Smooth muscle cell (in vitro differentiated cells): ENCODE data around the gene LIMCH1. TPM values are rescaled to one million over a fixed set of nuclear protein-coding genes. Genes with fewer than 3 reads are reported as not detected.

Experiments
- DNase-seq: peaks from one replicate; lab custom pipeline; 2025; ENCODE audit not compliant: unreplicated experiment; lab: John Stamatoyannopoulos, UW
- H2AFZ ChIP-seq: fragments of 200-600 bp; sonication (generic); 2 replicates; pipeline ENCODE4 v1.6.0; 2016; ENCODE audit warnings: antibody characterized with exemption, low read depth, mild to moderate bottlenecking
- H3F3A ChIP-seq: fragments of 200-600 bp; sonication (generic); 2 replicates; pipeline ENCODE4 v1.6.0; 2017; ENCODE audit warnings: antibody characterized with exemption, low read depth
- H3K27ac ChIP-seq: fragments of 200-600 bp; sonication (generic); 2 replicates; pipeline ENCODE4 v1.5.1; 2016; ENCODE audit warnings: low read depth, mild to moderate bottlenecking
- H3K27me3 ChIP-seq: fragments of 200-600 bp; sonication (generic); 2 replicates; pipeline ENCODE4 v1.6.1; 2016; ENCODE audit warnings: low read depth, mild to moderate bottlenecking
- H3K36me3 ChIP-seq: fragments of 200-600 bp; sonication (generic); 2 replicates; pipeline ENCODE4 v1.5.1; 2016; ENCODE audit warnings: low read depth
- H3K4me1 ChIP-seq: fragments of 200-600 bp; sonication (generic); 2 replicates; pipeline ENCODE4 v1.5.1; 2016; ENCODE audit warnings: low read depth
- H3K4me2 ChIP-seq: fragments of 200-600 bp; sonication (generic); 2 replicates; pipeline ENCODE4 v1.6.0; 2016; ENCODE audit warnings: mild to moderate bottlenecking
- H3K4me3 ChIP-seq: fragments of 200-600 bp; sonication (generic); 2 replicates; pipeline ENCODE4 v1.5.1; 2016; ENCODE audit warnings: mild to moderate bottlenecking
- H3K79me2 ChIP-seq: fragments of 200-600 bp; sonication (generic); 2 replicates; pipeline ENCODE4 v1.6.0; 2016; ENCODE audit warnings: low read depth, mild to moderate bottlenecking
- H3K9ac ChIP-seq: fragments of 200-600 bp; sonication (generic); 2 replicates; pipeline ENCODE4 v1.6.0; 2016; ENCODE audit warnings: low read depth
- H3K9me3 ChIP-seq: fragments of 200-600 bp; sonication (generic); replicated peaks from 2 replicates; pipeline ENCODE4 v1.5.1; 2016; ENCODE audit warnings: low read depth
- H4K20me1 ChIP-seq: fragments of 200-600 bp; sonication (generic); 2 replicates; pipeline ENCODE4 v1.6.0; 2016; ENCODE audit warnings: low read depth
- WGBS: methylation state at CpG from one replicate; pipeline ENCODE4 v1.1.7; 2016; ENCODE audit warnings: low lambda C conversion rate; 5-methylcytosine and 5-hydroxymethylcytosine counted together
- polyA plus RNA-seq: library from polyadenylated mRNA; unstranded; fragments of >200 nt; fragmentation: Nextera tagmentation; extraction: Ambion mirVana; gene quantifications from 2 replicates; pipeline ENCODE4 v1.2.1, GENCODE V29; 2016
- total RNA-seq: library from RNA; depleted of rRNA; stranded (reverse); fragments of >200 nt; gene quantifications from 2 replicates; pipeline ENCODE4 v1.2.3, GENCODE V29; 2014
- TF ChIP-seq, protein P1 (sequence below): fragments of 200-600 bp; sonication (generic); IDR thresholded peaks from 2 replicates; pipeline ENCODE4 v1.5.1; 2017; ENCODE audit warnings: borderline replicate concordance, mild to moderate bottlenecking, antibody characterized with exemption; ENCODE audit not compliant: insufficient read depth, poor library complexity, severe bottlenecking

The LIMCH1 gene
- total and polyA plus RNA-seq, 2 experiments from 2014 or later, result 2.6 to 7.6 TPM

DNA sequence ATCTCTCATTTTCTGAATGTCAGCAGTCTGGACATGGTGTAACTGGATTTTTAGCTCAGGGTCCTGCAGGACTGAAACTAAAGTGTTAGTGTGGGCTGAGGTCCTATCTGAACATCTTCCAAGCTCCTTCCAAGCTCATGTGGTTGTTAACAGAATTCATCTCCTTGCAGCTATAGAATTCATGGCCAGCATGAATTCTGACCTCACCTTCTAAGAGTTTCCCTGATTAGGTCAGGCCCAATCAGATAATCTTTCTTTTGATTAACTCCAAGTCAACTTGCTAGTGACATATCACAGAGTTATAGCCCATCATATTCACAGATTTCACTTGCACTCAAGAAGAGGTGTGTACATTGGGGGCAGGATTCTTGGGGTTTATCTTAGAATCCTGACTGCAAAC is 59.5 kb downstream of the LIMCH1 start:
- H3K27me3 ChIP-seq, result peaks cover 5% of the 10 kb centered on the region
- peaks cover 9% of the 10 kb centered on the region for H3K4me1 ChIP-seq
- H2AFZ ChIP-seq, result no peak overlapping the region
- H3F3A ChIP-seq, result no peaks in the 10 kb centered on the region
- no peak overlapping the region for H3K27ac ChIP-seq
- H3K36me3 ChIP-seq, result no peaks in the 10 kb centered on the region
- DNase-seq, result no peak
- TF ChIP-seq, protein P1, sequence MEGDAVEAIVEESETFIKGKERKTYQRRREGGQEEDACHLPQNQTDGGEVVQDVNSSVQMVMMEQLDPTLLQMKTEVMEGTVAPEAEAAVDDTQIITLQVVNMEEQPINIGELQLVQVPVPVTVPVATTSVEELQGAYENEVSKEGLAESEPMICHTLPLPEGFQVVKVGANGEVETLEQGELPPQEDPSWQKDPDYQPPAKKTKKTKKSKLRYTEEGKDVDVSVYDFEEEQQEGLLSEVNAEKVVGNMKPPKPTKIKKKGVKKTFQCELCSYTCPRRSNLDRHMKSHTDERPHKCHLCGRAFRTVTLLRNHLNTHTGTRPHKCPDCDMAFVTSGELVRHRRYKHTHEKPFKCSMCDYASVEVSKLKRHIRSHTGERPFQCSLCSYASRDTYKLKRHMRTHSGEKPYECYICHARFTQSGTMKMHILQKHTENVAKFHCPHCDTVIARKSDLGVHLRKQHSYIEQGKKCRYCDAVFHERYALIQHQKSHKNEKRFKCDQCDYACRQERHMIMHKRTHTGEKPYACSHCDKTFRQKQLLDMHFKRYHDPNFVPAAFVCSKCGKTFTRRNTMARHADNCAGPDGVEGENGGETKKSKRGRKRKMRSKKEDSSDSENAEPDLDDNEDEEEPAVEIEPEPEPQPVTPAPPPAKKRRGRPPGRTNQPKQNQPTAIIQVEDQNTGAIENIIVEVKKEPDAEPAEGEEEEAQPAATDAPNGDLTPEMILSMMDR, result no peak
- no peaks in the 10 kb centered on the region for H4K20me1 ChIP-seq
- no peak overlapping the region for H3K4me3 ChIP-seq
- no peaks in the 10 kb centered on the region for H3K79me2 ChIP-seq
- no peak overlapping the region for H3K9ac ChIP-seq
- H3K4me2 ChIP-seq, result no peak overlapping the region
- H3K9me3 ChIP-seq, result no peaks in the 10 kb centered on the region

- WGBS, result 56% methylated on average over 2 of the region's 2 CpGs
- no peak overlapping the region for H3K4me2 ChIP-seq
- no peak overlapping the region for H3K9ac ChIP-seq
- H4K20me1 ChIP-seq, result no peaks in the 10 kb centered on the region
- no peak for DNase-seq
- no peak overlapping the region for H2AFZ ChIP-seq
- peaks cover 9% of the 10 kb centered on the region for H3K4me1 ChIP-seq
- no peaks in the 10 kb centered on the region for H3K36me3 ChIP-seq
- no peak overlapping the region for H3K27ac ChIP-seq
- no peak overlapping the region for H3K4me3 ChIP-seq
- TF ChIP-seq, protein P1, result no peak
- H3K27me3 ChIP-seq, result peaks cover 5% of the 10 kb centered on the region
- H3F3A ChIP-seq, result no peaks in the 10 kb centered on the region
- H3K79me2 ChIP-seq, result no peaks in the 10 kb centered on the region
- H3K9me3 ChIP-seq, result no peaks in the 10 kb centered on the region
Measured at GRCh38 chr4:41598580-41598979, 60.6 kb downstream of the LIMCH1 start.

- Histone ChIP-seq H3K4me1 (peaks cover 9% of the 10 kb centered on the region), H4K20me1 (no peaks in the 10 kb centered on the region), H3K79me2 (no peaks in the 10 kb centered on the region), H3K9me3 (no peaks in the 10 kb centered on the region), H3K4me3 (no peak overlapping the region), H3F3A (no peaks in the 10 kb centered on the region), H3K27ac (no peak overlapping the region), H3K36me3 (no peaks in the 10 kb centered on the region), H3K27me3 (peaks cover 5% of the 10 kb centered on the region), H2AFZ (no peak overlapping the region), H3K4me2 (no peak overlapping the region), H3K9ac (no peak overlapping the region)
- no peak for DNase-seq
- TF ChIP-seq, protein P1, result no peak
Measured at GRCh38 chr4:41599192-41599786, 61.3 kb downstream of the LIMCH1 start.

GRCh38 chr4:41600243-41600912 is 62.4 kb downstream of the LIMCH1 start:
- WGBS, result 83% methylated on average over 6 of the region's 6 CpGs
- Histone ChIP-seq H3K27me3 (peaks cover 5% of the 10 kb centered on the region), H3K27ac (no peak overlapping the region), H3K79me2 (no peaks in the 10 kb centered on the region), H3K9ac (no peak overlapping the region), H3K4me2 (no peak overlapping the region), H2AFZ (no peak overlapping the region), H3K4me3 (no peak overlapping the region), H3K9me3 (no peaks in the 10 kb centered on the region), H3K4me1 (peaks cover 9% of the 10 kb centered on the region), H4K20me1 (no peaks in the 10 kb centered on the region), H3K36me3 (no peaks in the 10 kb centered on the region), H3F3A (no peaks in the 10 kb centered on the region)
- DNase-seq, result no peak
- TF ChIP-seq, protein P1, result no peak
